ENCODE data around the gene SLC12A9.

- TF ChIP-seq CTCF (IDR thresholded peaks at IDR 0.05) (no peak), POLR2A (IDR thresholded peaks at IDR 0.05) (no peak), EP300 (IDR thresholded peaks at IDR 0.05) (no peak)
Observed at GRCh38 chr7:100860702-100861615, 8.4 kb downstream of the SLC12A9 start.
